ENCODE measurements around the gene CTSE. TPM values are rescaled to one million over a fixed set of nuclear protein-coding genes. Genes with fewer than 3 reads are reported as not detected.

Gene CTSE
- total and polyA plus RNA-seq, 2 experiments from 2014 or later, result 65.9 to 86.0 TPM

- TF ChIP-seq CTCF (IDR thresholded peaks at IDR 0.05; ENCODE audit: poor library complexity), result no peak
- TF ChIP-seq EZH2 (IDR thresholded peaks at IDR 0.05; ENCODE audit: borderline replicate concordance), result no peak
- no peak for TF ChIP-seq EZH2phosphoT487 (IDR thresholded peaks at IDR 0.05; ENCODE audit: low read depth, severe bottlenecking, unreplicated experiment)
- Histone ChIP-seq H4K20me1 (ENCODE audit: insufficient read depth, poor library complexity, severe bottlenecking) (no peaks in the 10 kb centered on the region), H3K36me3 (replicated peaks; ENCODE audit: insufficient read depth, low read depth) (no peaks in the 10 kb centered on the region), H3K4me1 (ENCODE audit: insufficient read depth) (peaks cover 8% of the 10 kb centered on the region), H2AFZ (no peak overlapping the region), H3K4me3 (no peak overlapping the region), H3K27ac (no peak overlapping the region), H3K9me2 (replicated peaks; ENCODE audit: insufficient read depth) (no peaks in the 10 kb centered on the region), H3K79me2 (no peaks in the 10 kb centered on the region), H3K9me3 (ENCODE audit: low read depth) (no peaks in the 10 kb centered on the region), H3K27me3 (no peaks in the 10 kb centered on the region), H3K4me2 (no peak overlapping the region)
- WGBS (ENCODE audit: low lambda C conversion rate, missing lambda C conversion rate), result 81% methylated on average over 4 of the region's 4 CpGs
- no peak for DNase-seq (ENCODE audit: low spot score)
Measured at GRCh38 chr1:205959789-205960188, 63.9 kb downstream of the CTSE start.

Other genes with a start within 250 kb of the CTSE start
- gene RAB29, start 248.4 kb downstream of the CTSE start, total RNA-seq, result 45.4 and 47.5 TPM in 2 replicates
- gene RAB29, start 248.4 kb downstream of the CTSE start, polyA plus RNA-seq, result 33.3 and 33.8 TPM in 2 replicates
- gene SLC41A1, start 210.7 kb downstream of the CTSE start, total RNA-seq, result 10.4 and 16.8 TPM in 2 replicates
- 13.8 and 15.3 TPM in 2 replicates for gene SLC41A1, start 210.7 kb downstream of the CTSE start, polyA plus RNA-seq
- not detected in 2 replicates for gene PM20D1, start 173.8 kb downstream of the CTSE start, total RNA-seq
- 0.07 and 0.08 TPM in 2 replicates for gene PM20D1, start 173.8 kb downstream of the CTSE start, polyA plus RNA-seq
- 0.13 and 0.44 TPM in 2 replicates for gene SLC26A9, start 80.4 kb downstream of the CTSE start, total RNA-seq
- 0.63 and 2.4 TPM in 2 replicates for gene SLC26A9, start 80.4 kb downstream of the CTSE start, polyA plus RNA-seq
- 3.9 and 4.5 TPM in 2 replicates for gene RAB7B, start 20.5 kb downstream of the CTSE start, total RNA-seq
- gene RAB7B, start 20.5 kb downstream of the CTSE start, polyA plus RNA-seq, result 16.6 and 22.6 TPM in 2 replicates
- not detected in 2 replicates for gene RHEX, start 29.3 kb upstream of the CTSE start, total RNA-seq
- 0.51 and 0.78 TPM in 2 replicates for gene RHEX, start 29.3 kb upstream of the CTSE start, polyA plus RNA-seq
- gene AVPR1B, start 93.5 kb upstream of the CTSE start, total RNA-seq, result not detected in 2 replicates
- gene AVPR1B, start 93.5 kb upstream of the CTSE start, polyA plus RNA-seq, result not detected in 2 replicates
- 0.83 and 0.92 TPM in 2 replicates for gene FAM72A, start 178.9 kb upstream of the CTSE start, total RNA-seq
- gene FAM72A, start 178.9 kb upstream of the CTSE start, polyA plus RNA-seq, result 1.8 and 4.2 TPM in 2 replicates
- gene SRGAP2, start 179.6 kb upstream of the CTSE start, total RNA-seq, result 22.4 and 23.7 TPM in 2 replicates
- 16.3 and 28.1 TPM in 2 replicates for gene SRGAP2, start 179.6 kb upstream of the CTSE start, polyA plus RNA-seq

Data from hepatocyte (in vitro differentiated cells).